ENCODE measurements around the gene TFAP2C. TPM values are rescaled to one million over a fixed set of nuclear protein-coding genes. Genes with fewer than 3 reads are reported as not detected.
A peak's percentile ranks its signal among the peaks of the same experiment; 100 is the strongest.

TFAP2C gene
- total RNA-seq, 1 experiment from 2014 or later, result 23.7 TPM

DNA sequence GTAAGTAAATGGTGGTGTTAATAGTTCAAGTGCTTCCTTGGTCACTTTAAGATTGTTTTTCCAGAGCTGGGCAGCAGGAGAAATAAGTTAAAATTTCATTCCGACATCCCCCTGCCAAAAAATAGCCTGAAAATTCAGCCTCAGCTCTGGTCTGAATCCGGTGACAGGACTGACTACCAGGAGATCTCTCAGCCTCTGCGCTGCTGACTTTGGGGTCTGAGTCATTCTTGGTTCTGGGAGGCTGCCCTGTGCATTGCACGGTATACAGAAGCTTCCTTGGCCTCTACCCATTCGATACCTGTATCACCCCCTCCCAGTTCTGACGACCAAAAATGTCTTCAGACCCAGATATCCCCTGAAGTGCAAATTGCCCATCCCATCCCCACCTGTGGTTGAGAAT lies 36.3 kb upstream of the TFAP2C start (continued):
- no peak for TF ChIP-seq ZNF281 (CRISPR knock-in tag; IDR thresholded peaks at IDR 0.05)
- no peak for TF ChIP-seq CDX4 (CRISPR knock-in tag; IDR thresholded peaks at IDR 0.05; ENCODE audit: borderline replicate concordance)
- TF ChIP-seq ZBTB43 (CRISPR knock-in tag; IDR thresholded peaks at IDR 0.05), result no peak
- TF ChIP-seq, protein P1, sequence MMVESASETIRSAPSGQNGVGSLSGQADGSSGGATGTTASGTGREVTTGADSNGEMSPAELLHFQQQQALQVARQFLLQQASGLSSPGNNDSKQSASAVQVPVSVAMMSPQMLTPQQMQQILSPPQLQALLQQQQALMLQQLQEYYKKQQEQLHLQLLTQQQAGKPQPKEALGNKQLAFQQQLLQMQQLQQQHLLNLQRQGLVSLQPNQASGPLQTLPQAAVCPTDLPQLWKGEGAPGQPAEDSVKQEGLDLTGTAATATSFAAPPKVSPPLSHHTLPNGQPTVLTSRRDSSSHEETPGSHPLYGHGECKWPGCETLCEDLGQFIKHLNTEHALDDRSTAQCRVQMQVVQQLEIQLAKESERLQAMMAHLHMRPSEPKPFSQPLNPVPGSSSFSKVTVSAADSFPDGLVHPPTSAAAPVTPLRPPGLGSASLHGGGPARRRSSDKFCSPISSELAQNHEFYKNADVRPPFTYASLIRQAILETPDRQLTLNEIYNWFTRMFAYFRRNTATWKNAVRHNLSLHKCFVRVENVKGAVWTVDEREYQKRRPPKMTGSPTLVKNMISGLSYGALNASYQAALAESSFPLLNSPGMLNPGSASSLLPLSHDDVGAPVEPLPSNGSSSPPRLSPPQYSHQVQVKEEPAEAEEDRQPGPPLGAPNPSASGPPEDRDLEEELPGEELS (CRISPR knock-in tag; IDR thresholded peaks at IDR 0.05), result no peak
- no peak for TF ChIP-seq RELA (CRISPR knock-in tag; IDR thresholded peaks at IDR 0.05; ENCODE audit: borderline replicate concordance)

DNA sequence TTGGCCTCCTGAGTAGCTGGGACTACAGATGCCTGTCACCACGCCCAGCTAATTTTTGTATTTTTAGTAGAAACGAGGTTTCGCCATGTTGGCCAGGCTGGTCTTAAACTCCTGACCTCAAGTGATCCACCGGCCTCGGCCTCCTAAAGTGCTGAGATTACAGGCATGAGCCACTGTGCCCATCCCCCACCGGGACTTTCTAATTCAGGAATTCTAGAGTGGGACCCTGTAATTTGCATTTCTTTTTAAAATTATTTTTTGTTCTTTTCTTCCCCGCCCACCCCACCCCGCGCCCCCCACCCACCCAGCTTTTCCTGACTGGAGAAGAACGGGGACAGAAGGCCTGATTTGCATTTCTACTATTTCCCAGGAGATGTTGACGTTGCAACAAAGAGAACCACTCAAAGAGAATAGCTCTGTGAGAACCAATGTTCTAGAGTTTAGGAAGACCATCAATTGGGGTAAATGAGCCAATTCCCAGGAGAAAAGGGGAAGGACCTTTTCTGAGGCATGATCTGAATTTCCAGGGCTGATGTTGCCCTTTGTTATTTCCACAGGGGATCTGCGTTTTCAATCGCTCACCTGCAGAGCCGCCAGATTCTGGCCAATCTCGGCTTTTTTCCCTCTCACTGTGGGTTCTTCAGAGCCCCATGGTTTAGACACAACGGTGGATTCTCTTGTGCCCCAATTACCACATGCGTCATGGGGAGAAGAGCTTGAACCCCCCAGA lies 33.2 kb upstream of the TFAP2C start:
- CTCF ChIA-PET, result interaction anchor here (0.7 to 1.3 kb wide), 4 partner anchors 42 to 734 kb away, joined by 3 read pairs; partner anchors contain the start of gene SPO11
- Mint-ChIP-seq H3K27me3 (ENCODE audit: low read depth) (no peaks in the 10 kb centered on the region), H3K4me3 (no peak overlapping the region), H3K4me1 (peaks cover 31% of the 10 kb centered on the region), H3K9me3 (no peaks in the 10 kb centered on the region), H3K36me3 (no peaks in the 10 kb centered on the region), H3K27ac (peak overlapping the region; percentile 89)
- ATAC-seq (peak; percentile 79), DNase-seq (ENCODE audit: low spot score) (peak; percentile 21)
- POLR2A ChIA-PET, result no interaction called here
- TF ChIP-seq FOXK1 (CRISPR knock-in tag; IDR thresholded peaks at IDR 0.05) (no peak), CREM (CRISPR knock-in tag; IDR thresholded peaks at IDR 0.05) (no peak), ZNF423 (CRISPR knock-in tag; IDR thresholded peaks at IDR 0.05) (0 out of 2 replicates have a peak, but pooled peaks have one; percentile 43), SP1 (CRISPR knock-in tag; conservative IDR thresholded peaks at IDR 0.05) (no peak), OVOL2 (CRISPR knock-in tag; IDR thresholded peaks at IDR 0.05; ENCODE audit: borderline replicate concordance) (no peak), USF1 (CRISPR knock-in tag; IDR thresholded peaks at IDR 0.05) (no peak), KAT7 (CRISPR knock-in tag; IDR thresholded peaks at IDR 0.05; ENCODE audit: borderline replicate concordance) (no peak)

GRCh38 chr20:56601166-56601565 lies 27.9 kb upstream of the TFAP2C start:
- ChIA-PET POLR2A (no interaction called here), CTCF (no interaction called here)
- H3K36me3 Mint-ChIP-seq, result no peaks in the 10 kb centered on the region
- DNase-seq (ENCODE audit: low spot score) (no peak), ATAC-seq (no peak)
- no peak for TF ChIP-seq MYBL2 (CRISPR knock-in tag; IDR thresholded peaks at IDR 0.05)
- H3K9me3 Mint-ChIP-seq, result no peaks in the 10 kb centered on the region
- H3K4me1 Mint-ChIP-seq, result peaks cover 6% of the 10 kb centered on the region
- H3K27me3 Mint-ChIP-seq (ENCODE audit: low read depth), result no peaks in the 10 kb centered on the region
- no peak overlapping the region for H3K4me3 Mint-ChIP-seq
- no peak overlapping the region for H3K27ac Mint-ChIP-seq
